Nephron progenitor cell (in vitro differentiated cells): ENCODE measurements around the gene XAGE2.

Experiments used
- DNase-seq: peaks from one replicate; pipeline ENCODE4 v3.0.0; 2021
- H3K27ac Mint-ChIP-seq: 2 replicates; pipeline ENCODE4 v1.8.0; 2021; ENCODE audit warnings: mild to moderate bottlenecking, moderate library complexity, mixed read lengths
- H3K27me3 Mint-ChIP-seq: 2 replicates; pipeline ENCODE4 v1.8.0; 2021; ENCODE audit warnings: mild to moderate bottlenecking, low read depth, mixed read lengths; ENCODE audit not compliant: poor library complexity
- H3K36me3 Mint-ChIP-seq: 2 replicates; pipeline ENCODE4 v1.8.0; 2021; ENCODE audit warnings: low read depth, mixed read lengths
- H3K4me1 Mint-ChIP-seq: 2 replicates; pipeline ENCODE4 v1.8.0; 2021; ENCODE audit warnings: mixed read lengths
- H3K4me3 Mint-ChIP-seq: 2 replicates; pipeline ENCODE4 v1.8.0; 2021; ENCODE audit warnings: mild to moderate bottlenecking, moderate library complexity, mixed read lengths
- H3K9me3 Mint-ChIP-seq: 2 replicates; pipeline ENCODE4 v1.8.0; 2021; ENCODE audit warnings: mild to moderate bottlenecking, moderate library complexity, mixed read lengths
- CTCF ChIP-seq: fragments of 200-600 bp; sonication (generic); IDR thresholded peaks from 2 replicates; pipeline ENCODE4 v1.5.0; 2021; ENCODE audit warnings: antibody characterized with exemption

Gene XAGE2

GRCh38 chrX:52349681-52350080 is 19.1 kb upstream of the XAGE2 start:
- H3K4me1 Mint-ChIP-seq = peaks cover 5% of the 10 kb centered on the region
- DNase-seq = no peak
- H3K36me3 Mint-ChIP-seq = no peaks in the 10 kb centered on the region
- H3K9me3 Mint-ChIP-seq = peaks cover 24% of the 10 kb centered on the region
- peaks cover 3% of the 10 kb centered on the region for H3K27me3 Mint-ChIP-seq
- TF ChIP-seq CTCF = no peak
- no peak overlapping the region for H3K27ac Mint-ChIP-seq
- H3K4me3 Mint-ChIP-seq = no peak overlapping the region

GRCh38 chrX:52352551-52352950 is 16.3 kb upstream of the XAGE2 start:
- peaks cover 28% of the 10 kb centered on the region for H3K9me3 Mint-ChIP-seq
- peaks cover 5% of the 10 kb centered on the region for H3K4me1 Mint-ChIP-seq
- H3K27ac Mint-ChIP-seq = no peak overlapping the region
- TF ChIP-seq CTCF = no peak
- no peak overlapping the region for H3K4me3 Mint-ChIP-seq
- H3K27me3 Mint-ChIP-seq = peaks cover 6% of the 10 kb centered on the region
- DNase-seq = no peak
- H3K36me3 Mint-ChIP-seq = no peaks in the 10 kb centered on the region

- no peak for TF ChIP-seq CTCF
- H3K9me3 Mint-ChIP-seq = peaks cover 32% of the 10 kb centered on the region
- no peak overlapping the region for H3K27ac Mint-ChIP-seq
- peaks cover 6% of the 10 kb centered on the region for H3K27me3 Mint-ChIP-seq
- no peak for DNase-seq
- peaks cover 5% of the 10 kb centered on the region for H3K4me1 Mint-ChIP-seq
- H3K4me3 Mint-ChIP-seq = no peak overlapping the region
- H3K36me3 Mint-ChIP-seq = no peaks in the 10 kb centered on the region
These were observed 15.0 kb upstream of the XAGE2 start for GRCh38 chrX:52353838-52354237.

- H3K27me3 Mint-ChIP-seq = peaks cover 6% of the 10 kb centered on the region
- no peaks in the 10 kb centered on the region for H3K36me3 Mint-ChIP-seq
- peaks cover 32% of the 10 kb centered on the region for H3K9me3 Mint-ChIP-seq
- H3K27ac Mint-ChIP-seq = no peak overlapping the region
- no peak for TF ChIP-seq CTCF
- no peak for DNase-seq
- H3K4me1 Mint-ChIP-seq = peaks cover 5% of the 10 kb centered on the region
- H3K4me3 Mint-ChIP-seq = no peak overlapping the region
These were observed 13.7 kb upstream of the XAGE2 start for GRCh38 chrX:52355108-52355507.

GRCh38 chrX:52359614-52360232 is 9.1 kb upstream of the XAGE2 start:
- no peaks in the 10 kb centered on the region for H3K36me3 Mint-ChIP-seq
- H3K4me1 Mint-ChIP-seq = no peaks in the 10 kb centered on the region
- DNase-seq = no peak
- peaks cover 22% of the 10 kb centered on the region for H3K9me3 Mint-ChIP-seq
- H3K27ac Mint-ChIP-seq = no peak overlapping the region
- no peak for TF ChIP-seq CTCF
- no peak overlapping the region for H3K4me3 Mint-ChIP-seq
- H3K27me3 Mint-ChIP-seq = peaks cover 4% of the 10 kb centered on the region

GRCh38 chrX:52361941-52362340 is 6.9 kb upstream of the XAGE2 start:
- no peaks in the 10 kb centered on the region for H3K27me3 Mint-ChIP-seq
- H3K9me3 Mint-ChIP-seq = peaks cover 19% of the 10 kb centered on the region
- H3K4me1 Mint-ChIP-seq = no peaks in the 10 kb centered on the region
- no peaks in the 10 kb centered on the region for H3K36me3 Mint-ChIP-seq
- DNase-seq = no peak
- no peak for TF ChIP-seq CTCF
- no peak overlapping the region for H3K27ac Mint-ChIP-seq
- H3K4me3 Mint-ChIP-seq = no peak overlapping the region
